ENCODE data around the gene ZDHHC3. TPM values are rescaled to one million over a fixed set of nuclear protein-coding genes. Genes with fewer than 3 reads are reported as not detected.

Gene ZDHHC3
- total RNA-seq, 4 donors from 2014 or later: 77.2 to 127 (median 111) TPM

- TF ChIP-seq CTCF (IDR thresholded peaks at IDR 0.05; ENCODE audit: low read depth): no peak
Observed at GRCh38 chr3:44893097-44893496, 82.9 kb downstream of the ZDHHC3 start.

GRCh38 chr3:44892689-44893088, 83.3 kb downstream of the ZDHHC3 start:
- no peak for TF ChIP-seq CTCF (IDR thresholded peaks at IDR 0.05; ENCODE audit: low read depth)

- no peak for TF ChIP-seq CTCF (IDR thresholded peaks at IDR 0.05; ENCODE audit: low read depth)
Observed at GRCh38 chr3:44890852-44891251, 85.1 kb downstream of the ZDHHC3 start.

- no peak for TF ChIP-seq CTCF (IDR thresholded peaks at IDR 0.05; ENCODE audit: low read depth)
Observed at GRCh38 chr3:44890258-44890657, 85.7 kb downstream of the ZDHHC3 start.

GRCh38 chr3:44887101-44887500, 88.9 kb downstream of the ZDHHC3 start:
- no peak for TF ChIP-seq CTCF (IDR thresholded peaks at IDR 0.05; ENCODE audit: low read depth)

GRCh38 chr3:44886561-44886960, 89.4 kb downstream of the ZDHHC3 start:
- TF ChIP-seq CTCF (IDR thresholded peaks at IDR 0.05; ENCODE audit: low read depth): no peak

- TF ChIP-seq CTCF (IDR thresholded peaks at IDR 0.05; ENCODE audit: low read depth): no peak
Observed at GRCh38 chr3:44885618-44886017, 90.4 kb downstream of the ZDHHC3 start.

Data from subcutaneous adipose tissue (tissue), 4 donors.